ENCODE measurements around the gene MICB. TPM values are rescaled to one million over a fixed set of nuclear protein-coding genes. Genes with fewer than 3 reads are reported as not detected.

Gene MICB
- total RNA-seq (1 to 10 TPM; 1.8 to 4.9 TPM), polyA plus RNA-seq (under 1 TPM; 0.19 to 0.66 TPM)

DNA sequence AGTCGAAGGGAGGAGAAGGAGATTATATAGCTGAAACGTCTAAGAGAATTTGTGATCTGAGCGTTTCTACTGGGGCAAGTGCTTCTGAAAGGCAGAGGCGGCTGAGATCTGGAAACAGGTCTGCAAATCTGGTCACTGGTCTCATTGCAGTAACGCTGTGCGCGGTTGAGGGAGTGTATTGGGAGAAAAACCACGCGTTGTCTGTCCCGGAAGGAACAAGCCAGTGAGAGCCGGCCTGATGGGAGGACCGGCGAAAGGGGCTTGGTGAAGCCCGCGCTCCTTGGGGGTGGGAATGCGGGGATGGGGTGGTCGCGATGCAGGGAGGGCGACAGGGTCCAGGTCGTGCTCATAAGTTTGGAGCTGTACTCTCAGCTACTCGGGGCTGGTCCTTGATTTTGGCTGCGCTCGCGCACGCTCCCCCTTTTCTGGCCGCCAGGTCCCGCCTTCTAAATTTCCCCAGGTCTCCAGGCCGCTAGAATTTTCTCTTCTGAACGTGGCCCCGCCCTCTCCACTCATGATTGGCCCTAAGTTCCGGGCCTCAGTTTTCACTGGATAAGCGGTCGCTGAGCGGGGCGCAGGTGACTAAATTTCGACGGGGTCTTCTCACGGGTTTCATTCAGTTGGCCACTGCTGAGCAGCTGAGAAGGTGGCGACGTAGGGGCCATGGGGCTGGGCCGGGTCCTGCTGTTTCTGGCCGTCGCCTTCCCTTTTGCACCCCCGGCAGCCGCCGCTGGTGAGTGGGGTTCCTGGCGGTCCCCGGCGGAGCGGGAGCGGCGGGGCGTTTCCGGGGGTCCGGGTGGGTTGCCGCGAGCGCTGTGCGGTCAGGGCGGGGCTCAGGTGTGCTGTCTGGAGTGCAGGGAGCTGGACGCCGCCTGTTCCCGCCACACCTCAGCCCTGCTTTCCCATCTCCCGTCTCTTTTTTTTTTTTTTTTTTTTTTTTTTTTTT lies at the start of gene MICB:
MICB (plus strand) TSS at position 615 of the 946 bp plus-strand sequence; CDS start at position 664, 49 bp downstream.
- Histone ChIP-seq H3K4me3 (ENCODE audit: low read depth in 1 of 3, low read length in 3 of 3) (peak within 1 kb of the TSS; percentile 51 to 62 (median 53)), H3K9ac (ENCODE audit: low read depth in 1 of 2, low read length in 2 of 2) (no peak within 1 kb of the TSS), H3K36me3 (ENCODE audit: control insufficient read depth in 4 of 4, insufficient read depth in 3 of 4, low read depth in 1 of 4, low read length in 3 of 4) (no peaks in the 10 kb centered on the region), H3K27ac (ENCODE audit: low read depth in 1 of 2, low read length in 2 of 2) (peak within 1 kb of the TSS; percentile 42 to 63), H3K9me3 (ENCODE audit: control insufficient read depth in 4 of 4, low read length in 3 of 4) (no peaks in the 10 kb centered on the region), H3K4me1 (ENCODE audit: control insufficient read depth in 4 of 4, insufficient read depth in 4 of 4, low read length in 3 of 4) (peaks cover 4 to 21% (median 7%) of the 10 kb centered on the region in 4 donors), H3K27me3 (ENCODE audit: control insufficient read depth in 4 of 4, insufficient read depth in 4 of 4, low read length in 3 of 4) (no peaks in the 10 kb centered on the region)
- no peak for TF ChIP-seq JUND (IDR thresholded peaks at IDR 0.05)
- no peak for TF ChIP-seq YY1 (IDR thresholded peaks at IDR 0.05)
- TF ChIP-seq, protein P1, sequence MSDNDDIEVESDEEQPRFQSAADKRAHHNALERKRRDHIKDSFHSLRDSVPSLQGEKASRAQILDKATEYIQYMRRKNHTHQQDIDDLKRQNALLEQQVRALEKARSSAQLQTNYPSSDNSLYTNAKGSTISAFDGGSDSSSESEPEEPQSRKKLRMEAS (IDR thresholded peaks at IDR 0.05) = peak; percentile 14
- no peak for TF ChIP-seq TAF1 (conservative IDR thresholded peaks at IDR 0.05)
- TF ChIP-seq RAD21 (IDR thresholded peaks at IDR 0.05) = no peak
- peak; percentile 13 for TF ChIP-seq SP1 (IDR thresholded peaks at IDR 0.05)
- TF ChIP-seq FOXA2 (IDR thresholded peaks at IDR 0.05) = no peak
- DNase-seq (ENCODE audit: low spot score) = peak; percentile 71
- WGBS = 3% methylated on average over 64 of the region's 64 CpGs

DNA sequence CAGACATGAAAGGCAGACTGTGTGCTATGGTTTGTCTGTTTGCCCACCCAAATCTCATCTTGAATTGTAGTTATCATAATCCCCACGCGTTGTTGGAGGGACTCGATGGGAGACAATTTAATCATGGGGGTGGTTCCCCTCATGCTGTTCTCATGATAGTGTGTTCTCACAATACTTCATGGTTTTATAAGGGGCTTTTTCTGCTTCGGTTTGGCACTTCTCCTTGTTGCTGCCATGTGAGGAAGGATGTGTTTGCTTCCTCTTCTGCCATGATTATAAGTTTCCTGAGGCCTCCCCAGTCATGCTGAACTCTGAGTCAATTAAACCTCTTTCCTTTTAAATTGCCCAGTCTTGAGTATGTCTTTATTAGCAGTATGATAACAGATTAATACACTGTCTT lies 47.2 kb upstream of the MICB start:
- DNase-seq (ENCODE audit: low spot score) = no peak
- Histone ChIP-seq H3K9me3 (ENCODE audit: control insufficient read depth in 4 of 4, low read length in 3 of 4) (no peaks in the 10 kb centered on the region), H3K27me3 (ENCODE audit: control insufficient read depth in 4 of 4, insufficient read depth in 4 of 4, low read length in 3 of 4) (no peaks in the 10 kb centered on the region), H3K4me1 (ENCODE audit: control insufficient read depth in 4 of 4, insufficient read depth in 4 of 4, low read length in 3 of 4) (no peaks in the 10 kb centered on the region), H3K27ac (ENCODE audit: low read depth in 1 of 2, low read length in 2 of 2) (no peak overlapping the region), H3K9ac (ENCODE audit: low read depth in 1 of 2, low read length in 2 of 2) (no peak overlapping the region), H3K36me3 (ENCODE audit: control insufficient read depth in 4 of 4, insufficient read depth in 3 of 4, low read depth in 1 of 4, low read length in 3 of 4) (no peaks in the 10 kb centered on the region), H3K4me3 (ENCODE audit: low read depth in 1 of 3, low read length in 3 of 3) (no peak overlapping the region)
- TF ChIP-seq, protein P2, sequence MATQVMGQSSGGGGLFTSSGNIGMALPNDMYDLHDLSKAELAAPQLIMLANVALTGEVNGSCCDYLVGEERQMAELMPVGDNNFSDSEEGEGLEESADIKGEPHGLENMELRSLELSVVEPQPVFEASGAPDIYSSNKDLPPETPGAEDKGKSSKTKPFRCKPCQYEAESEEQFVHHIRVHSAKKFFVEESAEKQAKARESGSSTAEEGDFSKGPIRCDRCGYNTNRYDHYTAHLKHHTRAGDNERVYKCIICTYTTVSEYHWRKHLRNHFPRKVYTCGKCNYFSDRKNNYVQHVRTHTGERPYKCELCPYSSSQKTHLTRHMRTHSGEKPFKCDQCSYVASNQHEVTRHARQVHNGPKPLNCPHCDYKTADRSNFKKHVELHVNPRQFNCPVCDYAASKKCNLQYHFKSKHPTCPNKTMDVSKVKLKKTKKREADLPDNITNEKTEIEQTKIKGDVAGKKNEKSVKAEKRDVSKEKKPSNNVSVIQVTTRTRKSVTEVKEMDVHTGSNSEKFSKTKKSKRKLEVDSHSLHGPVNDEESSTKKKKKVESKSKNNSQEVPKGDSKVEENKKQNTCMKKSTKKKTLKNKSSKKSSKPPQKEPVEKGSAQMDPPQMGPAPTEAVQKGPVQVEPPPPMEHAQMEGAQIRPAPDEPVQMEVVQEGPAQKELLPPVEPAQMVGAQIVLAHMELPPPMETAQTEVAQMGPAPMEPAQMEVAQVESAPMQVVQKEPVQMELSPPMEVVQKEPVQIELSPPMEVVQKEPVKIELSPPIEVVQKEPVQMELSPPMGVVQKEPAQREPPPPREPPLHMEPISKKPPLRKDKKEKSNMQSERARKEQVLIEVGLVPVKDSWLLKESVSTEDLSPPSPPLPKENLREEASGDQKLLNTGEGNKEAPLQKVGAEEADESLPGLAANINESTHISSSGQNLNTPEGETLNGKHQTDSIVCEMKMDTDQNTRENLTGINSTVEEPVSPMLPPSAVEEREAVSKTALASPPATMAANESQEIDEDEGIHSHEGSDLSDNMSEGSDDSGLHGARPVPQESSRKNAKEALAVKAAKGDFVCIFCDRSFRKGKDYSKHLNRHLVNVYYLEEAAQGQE (IDR thresholded peaks at IDR 0.05) = no peak
- no peak for TF ChIP-seq HNF4G (IDR thresholded peaks at IDR 0.05)
- no peak for TF ChIP-seq JUND (IDR thresholded peaks at IDR 0.05)
- no peak for TF ChIP-seq YY1 (IDR thresholded peaks at IDR 0.05)
- no peak for TF ChIP-seq NR2F2 (IDR thresholded peaks at IDR 0.05)
- TF ChIP-seq, protein P3, sequence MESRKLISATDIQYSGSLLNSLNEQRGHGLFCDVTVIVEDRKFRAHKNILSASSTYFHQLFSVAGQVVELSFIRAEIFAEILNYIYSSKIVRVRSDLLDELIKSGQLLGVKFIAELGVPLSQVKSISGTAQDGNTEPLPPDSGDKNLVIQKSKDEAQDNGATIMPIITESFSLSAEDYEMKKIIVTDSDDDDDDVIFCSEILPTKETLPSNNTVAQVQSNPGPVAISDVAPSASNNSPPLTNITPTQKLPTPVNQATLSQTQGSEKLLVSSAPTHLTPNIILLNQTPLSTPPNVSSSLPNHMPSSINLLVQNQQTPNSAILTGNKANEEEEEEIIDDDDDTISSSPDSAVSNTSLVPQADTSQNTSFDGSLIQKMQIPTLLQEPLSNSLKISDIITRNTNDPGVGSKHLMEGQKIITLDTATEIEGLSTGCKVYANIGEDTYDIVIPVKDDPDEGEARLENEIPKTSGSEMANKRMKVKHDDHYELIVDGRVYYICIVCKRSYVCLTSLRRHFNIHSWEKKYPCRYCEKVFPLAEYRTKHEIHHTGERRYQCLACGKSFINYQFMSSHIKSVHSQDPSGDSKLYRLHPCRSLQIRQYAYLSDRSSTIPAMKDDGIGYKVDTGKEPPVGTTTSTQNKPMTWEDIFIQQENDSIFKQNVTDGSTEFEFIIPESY (IDR thresholded peaks at IDR 0.05) = no peak
- TF ChIP-seq TAF1 (conservative IDR thresholded peaks at IDR 0.05) = no peak
- TF ChIP-seq, protein P4, sequence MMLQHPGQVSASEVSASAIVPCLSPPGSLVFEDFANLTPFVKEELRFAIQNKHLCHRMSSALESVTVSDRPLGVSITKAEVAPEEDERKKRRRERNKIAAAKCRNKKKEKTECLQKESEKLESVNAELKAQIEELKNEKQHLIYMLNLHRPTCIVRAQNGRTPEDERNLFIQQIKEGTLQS (IDR thresholded peaks at IDR 0.05) = no peak
- no peak for TF ChIP-seq FOXA2 (IDR thresholded peaks at IDR 0.05)
- TF ChIP-seq, protein P5, sequence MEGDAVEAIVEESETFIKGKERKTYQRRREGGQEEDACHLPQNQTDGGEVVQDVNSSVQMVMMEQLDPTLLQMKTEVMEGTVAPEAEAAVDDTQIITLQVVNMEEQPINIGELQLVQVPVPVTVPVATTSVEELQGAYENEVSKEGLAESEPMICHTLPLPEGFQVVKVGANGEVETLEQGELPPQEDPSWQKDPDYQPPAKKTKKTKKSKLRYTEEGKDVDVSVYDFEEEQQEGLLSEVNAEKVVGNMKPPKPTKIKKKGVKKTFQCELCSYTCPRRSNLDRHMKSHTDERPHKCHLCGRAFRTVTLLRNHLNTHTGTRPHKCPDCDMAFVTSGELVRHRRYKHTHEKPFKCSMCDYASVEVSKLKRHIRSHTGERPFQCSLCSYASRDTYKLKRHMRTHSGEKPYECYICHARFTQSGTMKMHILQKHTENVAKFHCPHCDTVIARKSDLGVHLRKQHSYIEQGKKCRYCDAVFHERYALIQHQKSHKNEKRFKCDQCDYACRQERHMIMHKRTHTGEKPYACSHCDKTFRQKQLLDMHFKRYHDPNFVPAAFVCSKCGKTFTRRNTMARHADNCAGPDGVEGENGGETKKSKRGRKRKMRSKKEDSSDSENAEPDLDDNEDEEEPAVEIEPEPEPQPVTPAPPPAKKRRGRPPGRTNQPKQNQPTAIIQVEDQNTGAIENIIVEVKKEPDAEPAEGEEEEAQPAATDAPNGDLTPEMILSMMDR (IDR thresholded peaks at IDR 0.05; ENCODE audit: low read depth, low read length, missing input control) = no peak
- no peak for TF ChIP-seq FOXA1 (IDR thresholded peaks at IDR 0.05)
- TF ChIP-seq SP1 (IDR thresholded peaks at IDR 0.05) = no peak
- TF ChIP-seq GABPA (IDR thresholded peaks at IDR 0.05 in 1 of 2, conservative IDR thresholded peaks at IDR 0.05 in 1 of 2) = no peak
- no peak for TF ChIP-seq RAD21 (IDR thresholded peaks at IDR 0.05)
- TF ChIP-seq, protein P1 (IDR thresholded peaks at IDR 0.05) = no peak
- TF ChIP-seq RXRA (IDR thresholded peaks at IDR 0.05) = no peak
- TF ChIP-seq EGR1 (IDR thresholded peaks at IDR 0.05; ENCODE audit: low read depth in 2 of 2) = no peak
- TF ChIP-seq HNF4A (conservative IDR thresholded peaks at IDR 0.05) = no peak
- WGBS = 64% methylated on average over 4 of the region's 4 CpGs
